Fibroblast of gingiva (primary cell): ENCODE measurements around the gene RPL10A.
"Not testable (repeated sequence)": the region's sequence is repeated elsewhere in the genome, so short reads cannot be mapped to it uniquely, and the experiment has no call there.

ENCODE experiments used
- DNase-seq: peaks from one replicate; pipeline ENCODE4 v3.0.0-alpha.2; 2011; ENCODE audit warnings: low read depth

RPL10A gene

GRCh38 chr6:35468181-35468979 lies at the start of gene RPL10A:
RPL10A (plus strand) TSS chr6:35468401; CDS start chr6:35468435, 34 bp downstream.
- peak; percentile 95 for DNase-seq

DNA sequence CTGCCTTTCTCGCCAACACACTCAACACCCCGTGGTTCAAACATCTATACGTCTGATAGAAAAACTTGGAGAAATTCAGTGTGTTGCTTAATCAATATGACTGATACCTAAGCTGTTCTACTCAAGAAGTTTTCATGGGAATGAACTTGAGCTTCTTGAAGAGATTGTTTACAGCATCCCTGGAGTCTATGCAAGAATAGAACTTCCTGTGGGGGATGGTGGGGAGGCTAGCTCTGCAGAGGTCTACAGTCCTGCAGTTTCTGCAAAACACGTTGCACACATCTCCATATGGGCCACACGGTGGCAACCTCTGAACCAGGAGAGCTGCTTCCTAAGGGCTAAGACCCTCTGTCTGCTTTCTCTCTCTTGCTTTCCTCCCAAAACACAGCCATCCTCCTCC lies 48.8 kb upstream of the RPL10A start:
- DNase-seq, result peak; percentile 70

- no peak for DNase-seq
Observed at GRCh38 chr6:35419961-35420360, 48.2 kb upstream of the RPL10A start.

DNA sequence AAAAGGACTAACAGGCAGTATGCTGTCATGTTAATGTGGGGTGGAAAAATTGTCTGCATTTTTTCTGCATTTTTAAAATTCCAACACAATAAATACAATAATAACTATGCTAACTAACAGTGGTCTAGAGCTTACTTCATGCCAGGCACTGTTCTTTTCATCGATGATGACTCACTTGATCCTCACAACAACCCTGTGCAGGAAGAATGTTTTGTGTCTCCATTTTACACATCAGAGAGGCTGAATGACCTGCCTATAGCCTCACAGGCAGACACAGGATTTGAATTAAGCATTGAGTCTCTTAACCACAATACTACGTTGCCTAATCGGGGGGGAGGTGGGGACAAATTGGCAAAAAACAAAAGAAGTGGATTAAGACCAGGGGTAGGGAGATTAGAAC lies 42.9 kb upstream of the RPL10A start:
- peak; percentile 90 for DNase-seq

GRCh38 chr6:35426074-35426473 lies 42.1 kb upstream of the RPL10A start:
- DNase-seq, result no peak

DNA sequence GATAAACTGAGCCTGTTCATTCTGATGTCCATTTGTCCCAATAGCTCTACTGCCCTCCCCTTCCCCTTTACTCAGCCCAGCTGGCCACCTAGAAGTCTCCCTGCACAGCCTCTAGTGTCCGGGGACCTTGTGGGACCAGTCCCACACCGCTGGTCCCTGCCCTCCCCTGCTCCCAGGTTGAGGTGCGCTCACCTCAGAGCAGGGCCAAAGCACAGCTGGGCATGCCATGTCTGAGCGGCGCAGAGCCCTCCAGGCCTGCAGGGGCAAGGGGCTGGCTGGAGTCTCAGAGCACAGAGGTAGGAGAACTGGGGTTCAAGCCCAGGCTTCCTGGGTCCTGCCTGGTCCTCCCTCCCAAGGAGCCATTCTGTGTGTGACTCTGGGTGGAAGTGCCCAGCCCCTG lies 40.8 kb upstream of the RPL10A start:
- no peak for DNase-seq

DNA sequence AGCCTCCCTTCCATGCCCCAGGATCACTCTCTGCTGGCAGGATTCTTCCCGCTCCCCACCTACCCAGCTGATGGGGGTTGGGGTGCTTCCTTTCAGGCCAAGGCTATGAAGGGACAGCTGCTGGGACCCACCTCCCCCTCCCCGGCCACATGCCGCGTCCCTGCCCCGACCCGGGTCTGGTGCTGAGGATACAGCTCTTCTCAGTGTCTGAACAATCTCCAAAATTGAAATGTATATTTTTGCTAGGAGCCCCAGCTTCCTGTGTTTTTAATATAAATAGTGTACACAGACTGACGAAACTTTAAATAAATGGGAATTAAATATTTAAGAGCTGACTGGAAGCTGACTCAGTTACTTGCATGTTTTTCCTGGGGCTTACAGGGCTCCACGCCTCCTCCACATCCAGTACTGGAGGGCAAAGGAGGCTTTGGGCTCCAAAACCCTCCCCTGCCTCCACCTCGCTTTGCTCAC lies 40.3 kb upstream of the RPL10A start:
- peak; percentile 59 for DNase-seq

GRCh38 chr6:35428421-35429149 lies 39.6 kb upstream of the RPL10A start:
- DNase-seq, result no peak

DNA sequence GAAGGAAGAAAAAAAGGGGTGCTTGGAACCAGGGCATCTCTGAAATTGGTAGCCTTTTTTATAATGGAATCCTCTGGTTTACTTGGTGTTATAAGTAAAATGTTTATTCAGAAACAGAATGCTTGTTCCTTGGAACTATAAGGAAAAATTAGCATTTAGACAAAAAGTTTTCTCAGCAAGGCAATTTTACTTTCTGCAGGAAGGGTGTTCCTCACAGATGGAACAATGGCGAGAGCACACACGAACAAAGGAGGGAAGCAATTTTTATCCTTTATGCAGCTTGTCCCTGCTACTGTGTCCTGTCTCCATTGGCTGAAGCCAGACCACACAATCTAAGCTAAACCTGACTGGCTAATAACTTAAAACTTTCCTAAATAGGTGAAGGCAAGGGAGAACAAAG lies 38.7 kb upstream of the RPL10A start:
- no peak for DNase-seq

- no peak for DNase-seq
Observed at GRCh38 chr6:35432291-35432690, 35.9 kb upstream of the RPL10A start.

GRCh38 chr6:35432702-35433101 lies 35.5 kb upstream of the RPL10A start:
- DNase-seq, result not testable (repeated sequence)

DNA sequence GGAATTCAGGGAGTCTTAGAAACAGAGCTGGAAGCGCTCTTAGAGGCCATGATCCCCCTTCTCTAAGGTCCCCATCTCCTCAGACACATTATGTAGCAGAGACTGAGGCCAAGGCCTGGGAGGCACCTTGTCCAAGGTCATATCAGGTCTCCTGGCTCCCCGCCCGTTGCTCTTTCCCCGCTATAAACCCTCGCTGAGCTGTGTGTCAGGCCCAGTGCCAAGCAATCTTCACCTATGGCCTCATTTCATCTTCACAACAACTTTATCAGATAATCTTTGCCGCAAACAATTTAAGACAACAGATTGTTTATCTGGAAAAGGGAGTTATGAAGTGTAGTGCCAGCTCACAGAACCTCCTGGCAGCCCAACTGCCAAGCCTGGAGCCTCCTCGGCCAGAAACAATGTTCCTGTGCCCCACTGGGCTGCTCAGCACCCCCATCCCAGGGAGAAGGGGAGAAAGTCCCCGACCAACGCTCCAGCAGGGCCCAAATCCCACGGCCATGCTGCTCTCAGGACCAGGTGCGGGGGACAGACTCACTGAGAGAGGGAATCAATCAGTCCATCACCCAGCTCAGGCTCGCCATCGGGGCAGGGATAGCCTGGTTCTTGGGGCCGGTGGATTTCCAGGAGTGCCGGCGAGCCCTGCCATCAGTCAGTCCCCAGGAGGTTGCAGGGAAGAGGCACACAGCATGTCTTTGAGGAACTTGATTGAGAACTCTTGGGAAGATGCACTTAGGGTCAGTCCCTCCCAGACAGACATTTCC lies 32.9 kb upstream of the RPL10A start:
- DNase-seq, result no peak

DNA sequence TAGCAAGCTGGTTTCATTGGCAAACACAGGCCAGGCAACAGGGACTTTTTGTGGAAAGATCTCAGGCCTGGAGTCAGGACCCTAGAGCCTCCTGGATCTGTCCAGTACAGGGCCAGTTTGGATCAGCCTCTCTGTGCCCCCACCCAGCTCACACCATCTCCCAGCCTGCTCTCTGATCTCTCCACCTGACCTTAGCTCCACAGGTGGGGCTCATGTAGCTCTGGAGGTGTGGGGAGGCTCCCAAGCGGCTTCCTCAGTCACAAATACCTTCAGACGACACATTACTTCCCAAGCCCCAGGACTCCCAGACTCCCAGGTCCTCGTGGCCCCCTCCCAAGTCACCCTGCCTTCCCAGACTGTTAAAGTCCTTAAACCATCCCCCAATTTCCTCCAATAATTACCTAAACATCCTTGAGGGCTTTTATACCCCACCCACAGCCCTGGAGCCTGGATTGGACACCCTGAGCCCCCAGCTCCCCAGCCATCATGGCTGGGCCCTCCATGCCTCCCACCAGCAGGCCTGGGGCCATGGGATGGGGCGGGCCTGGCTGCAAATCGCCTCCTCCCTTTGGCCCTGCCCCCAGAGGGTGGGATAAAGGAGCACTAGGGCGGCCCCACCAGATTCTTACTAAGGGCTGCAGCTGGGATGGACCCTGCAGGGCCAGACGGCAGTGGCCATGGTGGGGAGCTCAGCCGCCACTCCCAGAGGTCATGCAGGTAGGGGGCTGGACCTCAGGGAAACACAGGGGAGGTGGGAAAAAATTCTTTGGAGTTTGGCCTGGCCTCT lies 31.9 kb upstream of the RPL10A start:
- no peak for DNase-seq

- DNase-seq, result not testable (repeated sequence)
Observed at GRCh38 chr6:35438378-35439065, 29.7 kb upstream of the RPL10A start.

- DNase-seq, result no peak
Observed at GRCh38 chr6:35439308-35439707, 28.9 kb upstream of the RPL10A start.

- no peak for DNase-seq
Observed at GRCh38 chr6:35441205-35441604, 27.0 kb upstream of the RPL10A start.

DNA sequence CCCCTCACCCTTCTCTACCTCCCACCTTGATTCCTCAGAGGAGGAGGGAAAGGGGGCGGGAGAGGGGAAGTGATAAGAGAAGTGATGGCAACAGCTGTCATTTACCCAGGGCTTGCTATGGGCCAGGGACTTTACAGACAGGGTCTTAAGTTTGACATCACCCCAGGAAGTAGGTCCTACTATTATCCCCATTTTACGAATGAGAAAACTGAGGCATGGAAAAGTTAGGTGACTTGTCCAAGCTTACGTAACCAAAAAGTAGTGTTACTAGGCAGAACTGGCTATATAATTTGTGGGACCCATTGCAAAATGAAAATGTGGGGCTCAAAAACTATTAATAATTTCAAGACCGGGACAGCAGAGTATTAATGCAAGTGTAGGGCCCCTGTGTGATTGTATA lies 26.6 kb upstream of the RPL10A start:
- no peak for DNase-seq

DNA sequence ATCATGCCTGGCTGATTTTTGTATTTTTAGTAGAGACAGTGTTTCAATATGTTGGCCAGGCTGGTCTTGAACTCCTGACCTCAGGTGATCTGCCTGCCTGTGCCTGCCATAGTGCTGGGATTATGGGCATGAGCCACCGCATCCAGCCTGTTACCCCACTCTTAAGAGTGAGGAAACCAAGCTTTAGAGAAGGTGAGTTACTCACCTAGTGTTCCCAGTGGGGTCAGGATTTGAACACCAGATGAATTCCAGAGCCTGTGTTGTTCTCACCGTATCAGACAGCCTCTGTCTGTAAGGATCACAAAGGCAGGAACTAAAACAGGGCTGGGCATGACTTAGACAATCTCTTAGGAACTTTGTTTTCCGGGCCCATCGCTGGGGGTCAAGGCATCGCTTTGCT lies 25.5 kb upstream of the RPL10A start:
- no peak for DNase-seq

DNA sequence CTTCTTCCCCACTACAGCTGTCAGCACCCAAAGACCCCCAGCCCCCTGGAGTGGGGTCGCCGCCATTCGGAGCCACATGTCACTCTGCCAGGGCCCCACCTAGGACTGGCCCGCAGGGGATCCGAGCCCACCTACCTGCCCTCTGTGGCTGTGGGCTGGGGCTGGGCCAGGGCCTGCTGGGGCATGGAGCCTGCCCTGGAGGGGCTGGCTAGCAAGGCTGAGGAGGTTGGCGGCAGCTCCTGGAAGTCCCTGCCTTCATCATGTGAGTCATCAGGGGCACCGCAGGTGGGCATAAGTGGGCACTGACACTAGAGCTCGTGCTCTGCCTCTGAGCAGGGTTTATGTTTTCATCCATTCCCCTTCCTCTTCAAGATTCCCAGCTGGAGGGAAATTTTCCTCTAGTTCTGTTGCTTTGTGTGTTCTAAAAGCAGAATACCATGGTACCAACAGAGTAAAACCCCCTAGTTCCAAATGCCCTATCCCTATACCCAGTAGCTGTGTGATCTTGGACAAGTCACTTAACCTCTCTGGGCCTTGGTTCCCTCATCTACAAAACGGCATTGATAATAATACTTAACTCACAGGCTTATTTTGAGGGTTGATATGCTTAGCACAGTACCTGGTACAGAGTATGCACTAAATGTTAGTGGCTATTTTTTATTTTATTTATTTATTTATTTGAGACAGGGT lies 24.7 kb upstream of the RPL10A start:
- no peak for DNase-seq

- no peak for DNase-seq
Observed at GRCh38 chr6:35445691-35446090, 22.5 kb upstream of the RPL10A start.

- DNase-seq, result no peak
Observed at GRCh38 chr6:35448191-35448590, 20.0 kb upstream of the RPL10A start.
